Bronchial epithelial cell (primary cell): ENCODE measurements around the gene GLT6D1. TPM values are rescaled to one million over a fixed set of nuclear protein-coding genes. Genes with fewer than 3 reads are reported as not detected.
A peak's percentile ranks its signal among the peaks of the same experiment; 100 is the strongest.

ENCODE experiments used
- DNase-seq: peaks from one replicate; pipeline ENCODE4 v3.0.0-alpha.2; 2010; ENCODE audit warnings: low read depth
- FAIRE-seq: peaks from 2 replicates; lab custom pipeline; 2011; peaks lifted over from hg19 to GRCh38; lab: Jason Lieb, UNC
- H3K27me3 ChIP-seq: 2 replicates; pipeline ENCODE4 v1.5.1; 2011; ENCODE audit warnings: low read length; ENCODE audit not compliant: control insufficient read depth, insufficient read depth
- H3K36me3 ChIP-seq: 2 replicates; pipeline ENCODE4 v1.5.1; 2011; ENCODE audit warnings: low read length; ENCODE audit not compliant: control insufficient read depth, insufficient read depth
- H3K4me3 ChIP-seq: 2 replicates; pipeline ENCODE4 v1.5.1; 2011; ENCODE audit warnings: mild to moderate bottlenecking, low read depth, low read length, control low read depth
- total RNA-seq: library from RNA; depleted of rRNA; stranded (reverse); fragments of >200 nt; gene quantifications from 2 replicates; pipeline ENCODE4 v1.2.1, GENCODE V29; 2014
- TF ChIP-seq, protein P1 (sequence below): IDR thresholded peaks from 2 replicates; pipeline ENCODE4 v1.5.1; 2011; ENCODE audit warnings: mild to moderate bottlenecking, moderate library complexity, low read length, control low read depth, inconsistent platforms; ENCODE audit not compliant: insufficient read depth, severe bottlenecking

Gene GLT6D1
- total RNA-seq, 1 donor from 2014 or later, result not detected

DNA sequence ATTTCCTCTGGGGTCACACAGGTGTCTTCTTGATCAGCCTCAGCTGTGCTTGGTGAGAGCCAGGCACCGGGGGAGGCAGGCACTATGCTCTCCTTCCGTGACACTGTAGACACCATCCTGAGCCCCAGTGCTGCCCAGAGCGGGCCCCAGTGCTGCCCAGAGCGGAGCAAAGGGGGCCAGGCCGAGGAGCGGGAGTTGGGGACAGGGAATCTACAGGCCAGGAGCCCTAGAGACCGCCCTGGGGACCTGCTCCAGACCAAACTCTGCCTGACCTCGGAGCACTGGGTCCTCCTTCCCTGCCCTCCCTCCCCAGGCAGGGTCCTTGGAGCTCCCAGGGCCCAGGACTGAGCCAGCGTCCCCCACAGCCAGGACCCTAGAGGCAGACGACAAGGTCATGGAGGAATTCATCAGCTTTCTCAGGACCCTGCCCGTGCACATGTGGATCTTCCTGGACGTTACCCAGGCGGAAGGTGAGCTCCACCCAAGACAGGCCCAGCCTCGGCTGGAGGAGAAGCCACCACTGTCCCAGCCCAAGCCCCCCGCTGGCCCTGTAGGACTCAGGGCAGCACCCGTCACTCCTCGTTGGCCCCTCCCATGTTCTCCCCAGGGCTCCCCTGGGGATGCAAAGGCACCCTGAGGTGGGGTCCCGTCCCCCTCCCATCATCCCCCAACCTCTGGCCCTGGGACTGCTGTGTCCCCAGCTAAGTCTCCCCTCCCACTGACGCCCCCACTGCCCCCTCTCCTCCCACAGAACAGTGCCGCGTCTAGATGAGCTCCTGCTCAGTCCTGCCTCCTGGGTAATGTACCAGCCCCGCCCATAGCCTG is 47.6 kb downstream of the GLT6D1 start:
- Histone ChIP-seq H3K4me3 (no peak overlapping the region), H3K27me3 (no peaks in the 10 kb centered on the region), H3K36me3 (no peaks in the 10 kb centered on the region)
- no peak for FAIRE-seq
- DNase-seq, result no peak
- TF ChIP-seq, protein P1, sequence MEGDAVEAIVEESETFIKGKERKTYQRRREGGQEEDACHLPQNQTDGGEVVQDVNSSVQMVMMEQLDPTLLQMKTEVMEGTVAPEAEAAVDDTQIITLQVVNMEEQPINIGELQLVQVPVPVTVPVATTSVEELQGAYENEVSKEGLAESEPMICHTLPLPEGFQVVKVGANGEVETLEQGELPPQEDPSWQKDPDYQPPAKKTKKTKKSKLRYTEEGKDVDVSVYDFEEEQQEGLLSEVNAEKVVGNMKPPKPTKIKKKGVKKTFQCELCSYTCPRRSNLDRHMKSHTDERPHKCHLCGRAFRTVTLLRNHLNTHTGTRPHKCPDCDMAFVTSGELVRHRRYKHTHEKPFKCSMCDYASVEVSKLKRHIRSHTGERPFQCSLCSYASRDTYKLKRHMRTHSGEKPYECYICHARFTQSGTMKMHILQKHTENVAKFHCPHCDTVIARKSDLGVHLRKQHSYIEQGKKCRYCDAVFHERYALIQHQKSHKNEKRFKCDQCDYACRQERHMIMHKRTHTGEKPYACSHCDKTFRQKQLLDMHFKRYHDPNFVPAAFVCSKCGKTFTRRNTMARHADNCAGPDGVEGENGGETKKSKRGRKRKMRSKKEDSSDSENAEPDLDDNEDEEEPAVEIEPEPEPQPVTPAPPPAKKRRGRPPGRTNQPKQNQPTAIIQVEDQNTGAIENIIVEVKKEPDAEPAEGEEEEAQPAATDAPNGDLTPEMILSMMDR, result no peak

DNA sequence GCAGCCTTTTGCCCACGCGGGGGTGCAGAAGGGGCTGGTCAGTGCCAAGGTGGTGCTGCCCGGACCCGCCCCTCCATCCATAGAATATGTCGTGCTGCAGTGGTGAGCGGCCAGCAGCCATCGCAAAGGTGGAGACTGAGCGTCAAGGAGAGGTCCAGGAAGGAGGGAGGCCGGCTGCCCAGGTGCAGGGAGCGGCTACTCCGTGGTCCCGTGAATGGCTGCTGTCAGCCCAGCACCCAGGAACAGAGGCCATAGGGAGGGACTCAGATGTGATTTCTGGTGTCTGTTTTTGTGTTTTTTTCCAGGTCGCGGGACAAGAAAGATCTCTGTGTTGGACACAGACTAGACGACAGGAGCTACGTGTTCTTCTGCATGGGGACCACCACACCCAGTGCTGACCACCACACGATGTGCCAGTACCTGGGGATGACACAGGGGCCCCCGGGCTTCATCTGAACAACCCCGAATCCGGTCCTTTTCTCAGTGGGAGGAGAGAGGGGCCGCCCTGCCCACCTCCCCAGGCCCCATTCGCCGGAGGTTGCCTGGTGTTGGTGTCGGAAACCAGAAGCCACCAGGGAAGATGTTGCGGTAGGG is 48.8 kb downstream of the GLT6D1 start:
- DNase-seq, result no peak
- no peaks in the 10 kb centered on the region for H3K27me3 ChIP-seq
- H3K36me3 ChIP-seq, result no peaks in the 10 kb centered on the region
- H3K4me3 ChIP-seq, result no peak overlapping the region
- TF ChIP-seq, protein P1, result no peak
- no peak for FAIRE-seq

DNA sequence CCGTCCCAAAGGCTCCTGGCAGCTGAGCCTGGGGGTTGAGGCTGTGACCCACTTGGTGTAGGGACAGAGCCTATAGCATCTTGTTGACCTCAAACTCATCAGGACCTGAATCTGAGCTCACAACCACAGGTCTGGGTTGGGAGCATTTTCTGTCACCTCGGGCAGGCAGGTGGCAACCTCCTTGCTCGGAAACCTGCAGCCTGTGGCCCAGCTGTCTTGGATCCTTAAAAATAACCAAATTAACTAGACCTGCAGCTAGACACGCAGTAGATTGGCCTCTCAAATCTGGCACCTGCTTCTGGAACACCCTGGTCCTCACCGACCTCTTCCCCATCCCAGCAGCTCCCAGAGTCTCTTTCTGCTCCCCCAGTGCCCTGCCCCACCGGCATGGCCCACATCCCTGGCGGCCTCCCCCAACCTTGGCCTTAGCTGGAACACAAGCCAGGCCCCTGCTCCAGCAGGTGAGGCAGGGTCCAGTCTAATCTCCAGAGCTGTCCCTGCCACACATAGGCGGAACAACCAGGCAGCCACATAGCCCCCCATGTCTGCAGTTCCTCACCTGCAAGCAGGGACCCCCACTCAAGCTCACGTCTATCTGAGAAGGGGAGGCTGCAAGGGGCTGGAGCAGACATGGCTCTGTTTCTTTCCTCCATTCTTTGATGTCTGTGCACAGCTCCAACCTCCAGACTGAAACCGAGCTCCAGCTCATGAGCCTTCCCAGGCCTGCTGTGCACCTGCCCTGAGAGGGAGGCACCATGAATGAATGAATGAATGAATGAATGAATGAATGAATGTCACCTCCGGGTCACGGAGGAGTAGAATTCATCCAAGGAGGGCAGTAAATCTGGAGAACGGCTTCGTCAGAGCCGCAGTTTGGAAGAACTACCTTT is 49.5 kb downstream of the GLT6D1 start:
- H3K27me3 ChIP-seq, result no peaks in the 10 kb centered on the region
- DNase-seq (no peak), FAIRE-seq (no peak)

DNA sequence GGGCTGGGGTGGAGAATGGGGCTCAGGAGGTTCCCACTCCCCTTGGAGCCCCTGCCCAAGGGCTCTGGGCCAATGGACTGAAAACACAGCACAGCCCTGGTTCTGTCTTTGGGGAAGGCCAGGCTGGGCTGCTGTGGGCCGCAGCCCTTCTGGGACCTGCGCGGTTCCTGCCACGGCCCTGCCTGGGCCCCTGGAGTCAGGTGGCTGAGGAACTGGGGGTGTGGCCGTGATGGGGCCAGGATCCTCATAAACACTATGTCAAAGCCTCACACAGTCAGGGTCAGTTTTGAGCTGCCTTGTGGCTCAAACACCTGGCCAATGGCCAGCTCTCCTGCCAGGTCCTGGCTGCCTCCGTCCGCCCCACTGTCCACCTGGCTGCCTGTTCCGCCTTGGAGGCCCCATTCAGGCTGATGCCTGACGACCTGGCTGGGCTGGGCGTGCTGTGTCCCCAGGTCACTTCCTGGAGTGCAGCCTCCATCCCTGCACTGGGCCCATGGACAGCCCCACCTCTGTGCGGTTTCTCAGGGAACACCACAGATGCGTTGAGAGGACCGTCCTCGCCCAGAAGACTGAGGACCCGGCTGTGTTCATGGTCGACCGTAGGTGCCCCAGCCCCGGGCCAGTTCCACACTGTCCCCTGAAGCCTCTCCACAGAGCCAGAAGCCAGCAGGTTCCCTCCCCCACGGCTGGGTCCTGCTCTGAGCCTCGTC is 50.3 kb downstream of the GLT6D1 start:
- no peak for DNase-seq
- TF ChIP-seq, protein P1, result no peak
- H3K36me3 ChIP-seq, result no peaks in the 10 kb centered on the region
- H3K27me3 ChIP-seq, result no peaks in the 10 kb centered on the region
- no peak overlapping the region for H3K4me3 ChIP-seq
- FAIRE-seq, result peak; percentile 66

More for the DNA sequence above, 49.5 kb downstream of the GLT6D1 start:
- Histone ChIP-seq H3K36me3 (no peaks in the 10 kb centered on the region), H3K4me3 (no peak overlapping the region)
- TF ChIP-seq, protein P1, result no peak

DNA sequence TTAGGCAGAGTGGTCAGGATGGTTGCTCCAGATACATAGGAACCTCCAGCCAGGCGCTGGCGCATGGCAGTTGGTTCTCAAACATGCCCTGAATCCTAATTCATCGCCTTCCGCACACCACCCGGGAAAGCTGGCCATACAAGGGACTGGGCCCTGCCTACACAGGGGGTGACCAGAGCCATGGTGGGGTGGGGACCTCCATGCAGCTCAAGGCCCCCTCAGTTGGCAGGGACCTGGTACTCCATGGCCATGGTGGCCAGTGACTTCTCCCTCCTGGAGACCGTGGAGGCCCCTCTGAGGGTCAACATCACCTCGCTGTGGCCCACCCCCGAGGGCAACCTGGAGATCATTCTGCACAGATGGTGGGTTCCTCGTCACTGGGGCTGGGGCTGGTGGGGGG is 51.0 kb downstream of the GLT6D1 start:
- TF ChIP-seq, protein P1, result no peak
- FAIRE-seq (no peak), DNase-seq (no peak)
- H3K4me3 ChIP-seq, result no peak overlapping the region
- H3K36me3 ChIP-seq, result no peaks in the 10 kb centered on the region
- no peaks in the 10 kb centered on the region for H3K27me3 ChIP-seq
